Measurements from ENCODE around the gene STXBP6.

GRCh38 chr14:24863968-24864684 is 185.8 kb downstream of the STXBP6 start:
- TF ChIP-seq, protein P1, sequence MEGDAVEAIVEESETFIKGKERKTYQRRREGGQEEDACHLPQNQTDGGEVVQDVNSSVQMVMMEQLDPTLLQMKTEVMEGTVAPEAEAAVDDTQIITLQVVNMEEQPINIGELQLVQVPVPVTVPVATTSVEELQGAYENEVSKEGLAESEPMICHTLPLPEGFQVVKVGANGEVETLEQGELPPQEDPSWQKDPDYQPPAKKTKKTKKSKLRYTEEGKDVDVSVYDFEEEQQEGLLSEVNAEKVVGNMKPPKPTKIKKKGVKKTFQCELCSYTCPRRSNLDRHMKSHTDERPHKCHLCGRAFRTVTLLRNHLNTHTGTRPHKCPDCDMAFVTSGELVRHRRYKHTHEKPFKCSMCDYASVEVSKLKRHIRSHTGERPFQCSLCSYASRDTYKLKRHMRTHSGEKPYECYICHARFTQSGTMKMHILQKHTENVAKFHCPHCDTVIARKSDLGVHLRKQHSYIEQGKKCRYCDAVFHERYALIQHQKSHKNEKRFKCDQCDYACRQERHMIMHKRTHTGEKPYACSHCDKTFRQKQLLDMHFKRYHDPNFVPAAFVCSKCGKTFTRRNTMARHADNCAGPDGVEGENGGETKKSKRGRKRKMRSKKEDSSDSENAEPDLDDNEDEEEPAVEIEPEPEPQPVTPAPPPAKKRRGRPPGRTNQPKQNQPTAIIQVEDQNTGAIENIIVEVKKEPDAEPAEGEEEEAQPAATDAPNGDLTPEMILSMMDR (IDR thresholded peaks at IDR 0.05; ENCODE audit: insufficient read depth, low read length, poor library complexity, severe bottlenecking), result no peak
- no peak for TF ChIP-seq EZH2phosphoT487 (conservative IDR thresholded peaks at IDR 0.05; ENCODE audit: low read length)

All from SU-DHL-6 (cell line).